ENCODE results near the gene OSBPL9. TPM values are rescaled to one million over a fixed set of nuclear protein-coding genes. Genes with fewer than 3 reads are reported as not detected.

Gene OSBPL9
- total and polyA plus RNA-seq, 10 of the 15 experiments (the other 5 are each of a cell fraction or from before 2014, with no cell fraction given) = 25.9 to 156 (median 108) TPM

- no peak for TF ChIP-seq RB1 (IDR thresholded peaks at IDR 0.05; ENCODE audit: borderline replicate concordance)
- TF ChIP-seq SPI1 (IDR thresholded peaks at IDR 0.05; ENCODE audit: borderline replicate concordance, insufficient read depth, low read depth, low read length) = peak; percentile 40; the same call in 1 of the 2 replicates
- Histone ChIP-seq H3K36me3 (ENCODE audit: control insufficient read depth in 2 of 2, insufficient read depth in 2 of 2, low read length in 1 of 2) (no peaks in the 10 kb centered on the region), H4K20me1 (ENCODE audit: control insufficient read depth, insufficient read depth) (no peaks in the 10 kb centered on the region), H3K27ac (ENCODE audit: control insufficient read depth, insufficient read depth) (no peak overlapping the region), H3K9ac (ENCODE audit: control insufficient read depth, insufficient read depth, low read length) (no peak overlapping the region), H2AFZ (ENCODE audit: control insufficient read depth, low read depth, low read length) (no peak overlapping the region), H3K27me3 (replicated peaks in 1 of 2; ENCODE audit: control insufficient read depth in 2 of 2, insufficient read depth in 2 of 2, low read length in 1 of 2) (no peaks in the 10 kb centered on the region), H3K79me2 (ENCODE audit: control insufficient read depth, insufficient read depth, low read length) (no peaks in the 10 kb centered on the region), H3K4me1 (ENCODE audit: control insufficient read depth, insufficient read depth, low read length) (no peaks in the 10 kb centered on the region), H3K4me3 (no peak overlapping the region), H3K4me2 (ENCODE audit: control insufficient read depth, insufficient read depth) (no peak overlapping the region), H3K9me3 (replicated peaks; ENCODE audit: control insufficient read depth, insufficient read depth, low read length) (no peaks in the 10 kb centered on the region)
- ChIA-PET CTCF (no interaction called here), RAD21 (ENCODE audit: unreplicated experiment) (interaction anchor here (1.1 kb wide), 1 partner anchor 74 kb away, joined by 4 read pairs; no protein-coding TSS in a partner anchor), POLR2A (no interaction called here), SMC1A (ENCODE audit: uncharacterized antibody, unreplicated experiment) (interaction anchor here (1.0 kb wide), 1 partner anchor 9 kb away, joined by 5 read pairs; no protein-coding TSS in a partner anchor)
- WGBS (ENCODE audit: insufficient coverage, insufficient replicate concordance, low lambda C conversion rate, missing lambda C conversion rate) = 35% methylated on average over 2 of the region's 2 CpGs
- FAIRE-seq = no peak
- intact Hi-C loops (cut with micrococcal nuclease; ENCODE audit: unreplicated experiment) (no loop called here), in situ Hi-C loops (cut with MboI) (no loop called here)
- no peak for DNase-seq (ENCODE audit: low read depth, low spot score)
- no TSS peak for BruUV-seq (replicated peaks)
- ATAC-seq = no peak; the same call in 1 of the 3 replicates
Observed at GRCh38 chr1:51663721-51664120, 46.8 kb downstream of the OSBPL9 start.

- Histone ChIP-seq H3K27me3 (replicated peaks in 1 of 2; ENCODE audit: control insufficient read depth in 2 of 2, insufficient read depth in 2 of 2, low read length in 1 of 2) (no peaks in the 10 kb centered on the region), H3K79me2 (ENCODE audit: control insufficient read depth, insufficient read depth, low read length) (no peaks in the 10 kb centered on the region), H3K4me1 (ENCODE audit: control insufficient read depth, insufficient read depth, low read length) (no peaks in the 10 kb centered on the region), H3K9ac (ENCODE audit: control insufficient read depth, insufficient read depth, low read length) (no peak overlapping the region), H3K4me3 (no peak overlapping the region), H3K4me2 (ENCODE audit: control insufficient read depth, insufficient read depth) (no peak overlapping the region), H4K20me1 (ENCODE audit: control insufficient read depth, insufficient read depth) (no peaks in the 10 kb centered on the region), H3K27ac (ENCODE audit: control insufficient read depth, insufficient read depth) (no peak overlapping the region), H3K9me3 (replicated peaks; ENCODE audit: control insufficient read depth, insufficient read depth, low read length) (no peaks in the 10 kb centered on the region), H3K36me3 (ENCODE audit: control insufficient read depth in 2 of 2, insufficient read depth in 2 of 2, low read length in 1 of 2) (no peaks in the 10 kb centered on the region), H2AFZ (ENCODE audit: control insufficient read depth, low read depth, low read length) (no peak overlapping the region)
- ATAC-seq (no peak), DNase-seq (ENCODE audit: low read depth, low spot score) (no peak), FAIRE-seq (no peak)
- RAD21 ChIA-PET (ENCODE audit: unreplicated experiment) = interaction anchor here (1.0 to 1.1 kb wide), 2 partner anchors 73 to 94 kb away, joined by 3 to 4 read pairs; no protein-coding TSS in a partner anchor
- BruUV-seq (replicated peaks) = no TSS peak
- CTCF ChIA-PET = interaction anchor here (0.9 kb wide), 1 partner anchor 17 kb away, joined by 3 read pairs; no protein-coding TSS in a partner anchor
- WGBS (ENCODE audit: insufficient coverage, insufficient replicate concordance, low lambda C conversion rate, missing lambda C conversion rate) = 99% methylated on average over 6 of the region's 6 CpGs
- in situ Hi-C loops (cut with MboI) = no loop called here
- intact Hi-C loops (cut with micrococcal nuclease; ENCODE audit: unreplicated experiment) = no loop called here
- TF ChIP-seq ZNF24 (IDR thresholded peaks at IDR 0.05) = no peak
- TF ChIP-seq CBX5 (IDR thresholded peaks at IDR 0.05; ENCODE audit: low read depth) = no peak
- TF ChIP-seq ESRRA (IDR thresholded peaks at IDR 0.05; ENCODE audit: low read length) = no peak
- no peak for TF ChIP-seq SIX5 (IDR thresholded peaks at IDR 0.05; ENCODE audit: low read depth, low read length, severe bottlenecking)
- no peak for TF ChIP-seq BMI1 (IDR thresholded peaks at IDR 0.05; ENCODE audit: borderline replicate concordance)
- TF ChIP-seq WRNIP1 (IDR thresholded peaks at IDR 0.05; ENCODE audit: borderline replicate concordance, low read depth, low read length) = no peak
- TF ChIP-seq KLF5 (IDR thresholded peaks at IDR 0.05; ENCODE audit: partially characterized antibody) = no peak
- TF ChIP-seq HSF1 (IDR thresholded peaks at IDR 0.05; ENCODE audit: low read depth, low read length) = no peak
- no peak for TF ChIP-seq EZH2 (IDR thresholded peaks at IDR 0.05; ENCODE audit: borderline replicate concordance, control insufficient read depth, low read depth, low read length)
- TF ChIP-seq ATF2 (IDR thresholded peaks at IDR 0.05; ENCODE audit: low read length) = no peak
- POLR2A ChIA-PET = interaction anchor here (0.6 to 1.3 kb wide), 2 partner anchors 62 to 64 kb away, joined by 3 to 7 read pairs; no protein-coding TSS in a partner anchor
- SMC1A ChIA-PET (ENCODE audit: uncharacterized antibody, unreplicated experiment) = interaction anchor here (0.7 to 3.1 kb wide), 6 partner anchors 8 to 105 kb away, joined by 3 to 12 read pairs (median 4); no protein-coding TSS in a partner anchor
Observed at GRCh38 chr1:51664421-51665240, 47.7 kb downstream of the OSBPL9 start.
